ENCODE results near the gene CINP.

- TF ChIP-seq POLR2A (IDR thresholded peaks at IDR 0.05) (no peak), CTCF (IDR thresholded peaks at IDR 0.05) (no peak)
Measured at GRCh38 chr14:102373110-102373509, 10.4 kb upstream of the CINP start.
